NCI-H345 treated with DMSO at 0.1 percent for 48 hours (cell line): ENCODE results near the gene B3GNT7.

Experiments used
- DNase-seq: peaks from one replicate; lab custom pipeline; 2025; ENCODE audit not compliant: unreplicated experiment; lab: John Stamatoyannopoulos, UW

Gene B3GNT7

DNA sequence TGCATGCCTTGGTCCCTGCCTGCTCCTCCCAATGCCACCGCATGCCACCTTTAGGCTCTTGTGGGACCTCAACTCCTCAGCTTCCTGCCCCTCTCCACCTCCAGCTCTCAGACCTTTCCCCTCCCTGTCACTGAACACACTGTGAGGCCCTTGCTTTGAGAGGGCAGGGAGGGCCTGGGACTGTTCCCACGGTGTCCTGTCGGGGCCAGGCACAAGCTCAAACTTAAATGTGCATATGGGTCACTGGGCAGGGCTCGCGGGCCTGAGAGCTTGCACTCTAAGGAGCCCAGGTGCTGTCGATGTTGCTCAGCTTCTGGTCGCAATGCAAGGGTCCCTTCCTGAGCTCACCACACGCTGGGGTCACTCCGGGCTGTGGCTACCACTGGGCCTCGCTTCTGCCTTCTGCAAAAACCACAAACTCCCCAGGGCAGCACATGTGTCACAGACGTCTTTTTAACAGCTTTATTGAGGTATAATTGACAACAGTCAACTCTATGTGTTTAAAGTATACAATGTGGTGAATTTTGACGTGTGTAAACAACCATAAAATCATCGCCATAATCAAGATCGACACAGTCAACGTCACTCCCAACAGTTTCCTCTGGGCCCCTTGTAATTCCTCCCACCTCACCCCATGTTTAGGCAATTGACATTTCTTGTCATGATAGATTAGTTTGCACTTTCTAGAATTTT lies 11.9 kb upstream of the B3GNT7 start:
- no peak for DNase-seq

DNA sequence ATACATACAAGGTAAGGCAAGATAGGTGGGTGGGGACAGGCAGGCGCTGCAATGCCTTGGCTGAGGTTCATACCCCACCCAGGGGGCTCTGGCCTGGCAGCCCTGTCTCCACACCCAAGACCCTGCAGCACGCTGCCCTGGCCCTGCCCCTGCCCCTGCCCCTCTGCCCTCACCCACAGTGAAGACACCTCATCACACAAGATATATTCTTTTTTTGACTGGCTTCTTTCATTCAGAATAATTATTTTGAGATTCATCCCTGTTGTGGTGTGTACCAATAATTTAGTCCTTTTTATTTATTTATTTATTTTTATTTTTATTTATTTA lies 11.4 kb upstream of the B3GNT7 start:
- DNase-seq, result no peak

DNA sequence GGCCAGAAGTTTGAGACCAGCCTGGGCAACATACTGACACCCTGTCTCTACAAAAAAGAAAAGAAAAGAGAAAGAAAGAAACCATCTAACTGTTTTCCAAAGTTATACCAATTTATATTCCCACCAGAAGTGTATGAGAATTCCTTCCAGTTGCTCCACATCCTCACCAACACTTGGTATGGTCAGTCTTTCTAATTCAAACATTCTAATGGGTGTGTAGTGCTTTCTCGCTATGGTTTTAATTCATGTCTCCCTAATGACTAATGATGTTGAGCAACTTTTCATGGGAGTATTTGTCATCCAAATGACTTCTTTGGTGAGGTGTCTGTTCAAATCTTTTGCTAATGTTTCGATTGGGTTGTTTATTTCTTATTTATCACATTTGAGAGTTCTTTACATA lies 10.5 kb upstream of the B3GNT7 start:
- no peak for DNase-seq

DNA sequence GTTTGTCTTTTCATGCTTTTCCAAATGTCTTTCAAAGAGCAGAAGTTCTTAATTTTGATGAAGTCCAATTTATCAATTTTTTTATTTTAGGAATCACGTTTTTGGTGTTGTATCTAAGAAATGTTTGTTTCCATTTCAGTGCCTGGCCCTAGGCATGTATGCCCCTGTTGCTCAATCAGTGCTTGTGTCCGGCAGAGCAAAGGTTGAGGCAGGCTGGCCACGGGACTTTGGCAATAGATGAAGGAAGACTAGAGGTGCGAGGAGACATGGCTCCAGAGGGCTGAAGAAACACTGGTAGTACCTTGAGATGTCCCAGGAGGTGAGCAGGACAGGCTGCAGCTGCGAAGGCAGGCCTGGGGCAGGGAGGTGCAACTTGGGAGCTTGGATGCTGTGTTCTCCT lies 10.1 kb upstream of the B3GNT7 start:
- no peak for DNase-seq

DNA sequence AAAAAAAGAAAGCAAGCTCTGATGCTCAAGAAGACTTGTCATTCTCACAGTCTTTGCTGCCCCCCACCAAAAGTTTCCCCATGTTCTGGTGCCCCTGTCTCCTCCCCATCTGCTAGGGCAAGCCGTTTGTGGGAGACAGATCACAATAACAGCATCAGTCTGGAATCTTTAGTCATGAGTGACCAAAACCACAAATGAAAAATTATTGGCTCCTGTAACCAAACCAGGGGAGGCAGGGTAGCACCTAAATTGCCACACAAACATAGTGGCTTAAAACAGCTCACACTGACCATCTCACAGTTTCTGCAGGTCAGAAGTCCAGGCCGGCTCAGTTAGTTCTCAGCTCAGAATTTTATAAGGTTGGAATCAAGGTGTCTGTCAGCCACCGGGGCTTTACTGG lies 9.1 kb upstream of the B3GNT7 start:
- no peak for DNase-seq

DNA sequence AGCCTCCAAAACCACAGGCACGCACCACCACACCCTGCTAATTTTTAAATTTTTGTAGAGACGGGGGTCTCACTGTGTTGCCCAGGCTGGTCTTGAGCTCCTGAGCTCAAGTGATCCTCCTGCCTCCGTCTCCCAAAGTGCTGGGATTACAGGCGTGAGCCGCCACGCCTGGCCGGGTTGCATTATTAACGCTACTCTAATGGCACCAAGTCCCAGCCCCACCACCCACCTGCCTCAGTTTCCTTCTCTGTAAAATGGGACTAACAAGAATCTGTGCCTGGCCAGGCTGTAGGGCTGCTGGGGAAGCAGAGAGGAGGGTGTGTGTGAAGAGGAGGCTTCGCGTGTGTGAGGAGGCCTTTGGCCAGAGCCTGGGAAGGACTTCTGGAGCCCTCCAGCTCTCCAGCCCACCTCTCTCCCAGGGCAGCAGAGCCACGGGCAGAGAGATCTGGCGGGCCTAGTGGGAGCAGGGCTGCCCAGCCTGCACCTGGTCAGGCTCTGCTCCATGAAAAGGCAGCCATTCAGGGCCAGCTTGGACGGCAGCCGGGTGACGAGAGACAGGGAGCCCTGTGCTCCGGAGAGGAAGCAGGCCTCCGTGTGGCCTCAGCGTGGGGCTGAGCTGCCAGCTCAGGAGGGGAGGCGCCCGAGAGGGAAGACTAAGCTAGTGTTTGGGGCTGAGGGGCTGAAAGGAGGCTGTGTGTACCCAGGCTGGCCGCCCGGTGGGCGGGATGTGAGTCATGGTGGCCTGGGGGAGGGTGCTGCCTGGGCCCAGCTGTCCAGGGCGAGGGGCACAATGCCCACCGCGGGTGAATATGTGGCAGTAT lies 7.4 kb upstream of the B3GNT7 start:
- DNase-seq, result no peak

DNA sequence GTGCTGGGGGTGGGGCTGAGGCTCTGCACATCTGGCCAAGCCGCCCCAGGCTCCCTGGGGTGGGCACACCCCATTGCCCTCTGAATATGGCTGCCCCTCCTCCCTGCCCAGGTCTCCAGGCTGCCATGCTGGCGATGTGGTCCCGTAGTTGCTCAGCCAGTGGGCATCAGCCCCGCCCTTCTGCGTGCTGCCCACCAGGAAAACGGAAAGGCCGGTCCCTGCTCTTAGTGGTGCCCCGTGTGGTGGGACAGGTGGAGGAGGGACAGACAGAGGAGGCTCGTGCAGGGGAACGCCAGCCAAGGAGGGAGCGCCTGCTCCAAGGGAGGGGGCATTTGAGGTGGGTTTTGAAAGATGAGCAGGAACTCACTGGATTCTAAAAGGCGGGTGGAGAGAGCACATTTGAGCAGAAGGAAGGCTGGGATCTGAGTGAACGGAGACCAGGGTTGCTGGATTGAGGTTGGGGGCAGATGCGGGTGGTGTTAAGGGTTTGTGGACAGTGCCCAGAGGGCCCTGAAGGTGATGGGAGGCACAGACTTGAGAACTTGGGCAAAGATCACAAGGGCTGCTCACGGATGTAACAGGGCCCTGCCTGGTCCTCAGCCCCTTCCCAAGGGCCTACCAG lies 6.7 kb upstream of the B3GNT7 start:
- DNase-seq, result no peak

DNA sequence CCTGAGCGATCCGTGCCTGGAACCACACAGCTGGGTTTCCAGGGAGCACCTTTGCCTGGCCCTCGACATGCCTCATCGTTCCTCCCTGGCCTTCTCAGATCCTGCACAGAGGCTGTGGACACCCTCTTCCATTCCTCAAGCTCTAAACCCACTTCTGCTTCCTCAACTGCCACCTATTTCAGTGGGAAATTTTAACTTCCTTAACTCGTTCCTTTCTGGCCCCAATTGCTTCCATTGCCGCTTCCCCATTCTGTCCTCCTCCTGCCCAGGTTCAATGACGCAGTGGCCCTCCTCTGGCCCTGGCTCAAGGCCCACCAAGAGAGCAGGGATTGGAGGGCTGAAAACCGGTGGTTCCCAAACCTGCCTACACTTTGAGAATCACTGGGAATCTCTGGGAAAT lies 4.8 kb upstream of the B3GNT7 start:
- no peak for DNase-seq

DNA sequence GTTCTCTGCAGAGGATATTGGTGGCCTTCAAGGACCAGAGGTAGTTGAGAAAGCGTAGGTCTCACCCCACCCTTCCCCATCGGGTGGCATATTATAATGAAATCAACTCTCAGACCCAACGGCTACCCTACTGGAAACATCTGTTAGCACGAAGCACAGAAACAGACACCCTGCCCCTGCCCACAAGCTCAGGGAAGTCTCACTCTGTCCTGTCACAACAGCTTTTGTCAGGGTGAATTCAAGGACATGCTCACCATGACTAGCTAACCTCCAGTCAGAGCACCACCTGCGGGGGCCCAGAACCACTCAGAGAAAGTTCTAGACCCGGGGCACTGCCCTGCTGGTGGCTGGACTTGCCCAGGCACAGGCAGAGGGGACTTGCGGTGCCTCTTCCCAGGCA lies 3.5 kb upstream of the B3GNT7 start:
- DNase-seq, result no peak

DNA sequence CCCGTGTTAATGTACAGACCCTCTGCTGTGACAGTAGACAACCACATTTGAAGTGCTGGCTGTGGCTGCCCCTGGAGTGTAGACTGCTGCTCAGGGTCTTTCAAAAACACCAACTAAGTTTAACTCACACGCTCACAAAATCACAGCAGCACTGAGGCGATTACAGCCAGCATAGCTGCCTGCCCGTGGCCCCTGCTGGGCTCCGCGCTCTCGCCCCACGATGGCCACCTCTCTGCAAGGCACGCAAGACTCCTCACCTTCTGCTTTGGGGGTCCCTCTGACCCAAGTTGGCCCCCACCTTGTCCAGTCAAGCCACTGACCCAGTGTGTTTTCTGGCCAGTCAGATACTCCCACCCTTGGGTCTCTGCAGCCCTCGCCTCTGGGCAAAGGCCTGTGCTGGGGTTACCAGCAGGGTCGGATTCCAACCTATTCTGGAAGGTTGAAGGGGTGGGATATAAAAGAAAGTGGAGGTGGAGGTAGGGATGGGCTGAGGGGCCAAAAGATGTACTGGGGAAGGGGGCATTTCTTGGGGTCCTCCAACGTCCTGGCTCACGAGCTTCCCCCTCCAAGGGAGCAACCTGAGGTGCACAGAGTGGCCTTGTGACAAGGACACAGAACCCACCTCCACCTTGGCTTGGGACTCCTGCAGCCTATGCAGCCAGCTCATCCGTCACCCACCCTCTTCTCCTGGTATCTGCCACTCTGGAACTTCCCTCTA lies 2.9 kb upstream of the B3GNT7 start:
- DNase-seq, result no peak

DNA sequence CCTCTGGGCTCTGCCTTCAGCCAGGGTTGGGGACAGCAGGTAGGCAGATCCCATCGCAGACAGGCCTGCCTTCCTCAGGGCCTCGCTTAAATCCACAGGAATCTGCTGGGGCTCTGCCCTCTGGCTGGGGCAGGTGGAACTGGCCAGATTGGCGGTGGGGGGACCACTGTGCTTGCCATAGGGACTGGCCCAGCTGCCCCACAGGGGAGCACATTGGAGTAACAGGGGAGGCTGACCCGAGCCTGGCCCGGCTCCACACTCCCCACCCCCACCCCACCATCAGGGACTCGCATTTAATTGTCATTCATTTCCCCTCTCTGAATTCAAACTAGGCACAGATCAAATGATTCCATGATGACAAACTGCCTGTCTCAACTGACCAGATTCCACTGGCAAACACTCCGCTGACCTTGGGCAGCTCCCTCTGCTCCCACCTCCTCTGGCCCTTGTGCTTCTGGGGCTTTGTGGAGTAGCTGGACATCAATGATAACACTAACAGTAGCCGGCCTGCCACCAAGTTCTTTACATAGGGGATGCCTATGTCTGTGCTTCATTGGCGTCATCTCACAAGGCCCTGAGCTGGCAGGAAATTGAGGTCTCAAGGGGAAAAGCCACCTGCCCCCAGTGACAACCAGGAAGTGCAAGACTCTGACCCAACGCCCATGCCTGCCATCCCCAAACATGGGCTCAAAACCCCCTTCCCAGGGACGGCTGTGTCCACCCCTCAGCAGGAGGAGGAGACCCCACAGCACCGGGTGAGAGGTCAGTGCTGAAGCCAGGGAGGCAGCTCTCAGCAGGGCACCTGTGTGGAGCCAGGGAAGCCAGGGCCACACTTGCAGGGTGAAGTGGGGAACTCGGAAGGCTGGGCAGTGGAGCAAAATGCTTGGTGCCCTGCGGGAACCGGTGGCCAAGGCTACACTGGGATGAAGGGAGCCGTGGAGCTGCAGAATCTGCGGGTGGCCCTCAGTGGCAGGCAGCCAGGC lies 2.1 kb upstream of the B3GNT7 start:
- DNase-seq, result no peak

DNA sequence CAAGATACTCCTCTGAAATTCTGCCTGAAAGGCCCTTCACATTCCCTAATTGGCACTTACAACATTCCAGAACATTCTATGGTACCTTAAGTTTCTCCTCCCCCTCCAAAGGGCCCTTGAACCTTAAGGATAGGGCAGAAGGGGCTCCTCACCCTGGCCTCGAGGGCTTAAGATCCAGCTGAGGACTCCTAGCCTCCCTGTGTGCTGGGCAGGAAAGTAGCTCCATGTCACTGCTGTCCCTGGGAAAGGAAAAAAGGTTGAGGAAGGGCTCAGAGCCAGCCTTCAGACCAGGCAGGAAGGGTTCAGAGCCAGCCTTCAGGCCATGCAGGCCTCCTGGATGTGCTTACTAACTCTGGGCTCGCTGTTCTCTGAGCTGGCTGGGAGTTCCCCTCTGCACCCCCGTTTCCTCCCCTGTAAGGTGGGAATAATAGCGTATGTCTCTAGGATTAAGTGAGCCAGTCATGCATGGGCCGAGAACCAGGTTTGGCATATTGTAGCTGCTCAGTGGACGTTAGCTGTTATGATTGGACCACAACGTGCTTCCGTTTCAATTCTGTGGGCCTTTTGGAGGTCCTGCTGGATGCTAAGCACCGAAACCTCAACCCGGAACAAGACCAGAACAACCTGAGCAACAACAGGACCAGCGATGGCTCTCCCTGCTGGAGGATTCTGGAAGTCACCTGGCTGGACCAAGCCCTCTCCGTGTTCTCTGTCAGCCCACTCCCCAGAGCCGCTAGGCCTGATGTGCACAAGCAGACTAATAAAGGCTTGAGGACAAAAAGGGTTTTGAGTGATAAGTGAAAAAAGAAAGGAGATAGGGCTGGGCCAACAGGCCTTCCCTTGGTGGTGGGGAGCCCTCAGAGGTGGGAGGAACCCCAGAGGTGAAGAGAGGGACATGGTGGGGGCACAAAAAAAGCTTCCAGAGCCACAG lies 1.0 kb upstream of the B3GNT7 start:
- DNase-seq, result no peak

DNA sequence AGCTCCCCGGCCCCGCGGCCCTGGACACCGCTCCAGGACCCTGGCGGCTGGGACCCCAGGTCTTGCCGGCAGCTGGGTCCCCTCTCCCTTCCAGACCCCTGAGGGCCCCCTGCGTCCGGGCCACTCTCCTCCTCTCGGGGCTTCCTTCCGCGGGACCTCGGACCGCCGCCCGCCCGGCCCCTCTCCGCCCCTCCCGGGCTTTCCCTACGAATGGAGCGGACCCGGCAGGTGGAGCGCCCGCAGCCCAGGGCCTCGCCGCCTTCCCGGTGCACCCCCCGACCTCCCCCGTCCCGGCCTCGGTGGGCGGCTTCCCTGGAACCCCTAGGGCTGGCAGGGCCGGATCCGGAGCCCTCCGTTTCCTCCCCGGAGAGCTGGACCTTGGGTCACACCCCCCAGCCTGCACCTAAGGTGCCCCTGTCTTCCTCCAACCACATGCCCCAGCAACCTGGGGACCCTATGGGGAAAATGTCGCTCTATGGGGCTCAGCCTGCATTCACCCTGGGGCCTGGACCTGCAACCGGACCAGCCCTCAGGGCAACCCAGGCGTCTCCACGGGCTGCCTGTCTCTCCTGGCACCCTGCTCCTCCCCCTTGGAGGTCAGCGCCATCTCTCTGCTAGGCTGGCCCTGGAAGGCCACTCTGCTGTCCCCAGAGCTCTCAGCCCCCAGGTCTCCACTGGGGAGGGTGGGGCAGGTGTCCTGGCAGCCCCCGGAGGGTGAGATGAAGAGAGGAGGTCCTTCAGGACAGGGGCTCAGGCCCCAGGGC lies 730 bp downstream of the B3GNT7 start:
- no peak for DNase-seq

DNA sequence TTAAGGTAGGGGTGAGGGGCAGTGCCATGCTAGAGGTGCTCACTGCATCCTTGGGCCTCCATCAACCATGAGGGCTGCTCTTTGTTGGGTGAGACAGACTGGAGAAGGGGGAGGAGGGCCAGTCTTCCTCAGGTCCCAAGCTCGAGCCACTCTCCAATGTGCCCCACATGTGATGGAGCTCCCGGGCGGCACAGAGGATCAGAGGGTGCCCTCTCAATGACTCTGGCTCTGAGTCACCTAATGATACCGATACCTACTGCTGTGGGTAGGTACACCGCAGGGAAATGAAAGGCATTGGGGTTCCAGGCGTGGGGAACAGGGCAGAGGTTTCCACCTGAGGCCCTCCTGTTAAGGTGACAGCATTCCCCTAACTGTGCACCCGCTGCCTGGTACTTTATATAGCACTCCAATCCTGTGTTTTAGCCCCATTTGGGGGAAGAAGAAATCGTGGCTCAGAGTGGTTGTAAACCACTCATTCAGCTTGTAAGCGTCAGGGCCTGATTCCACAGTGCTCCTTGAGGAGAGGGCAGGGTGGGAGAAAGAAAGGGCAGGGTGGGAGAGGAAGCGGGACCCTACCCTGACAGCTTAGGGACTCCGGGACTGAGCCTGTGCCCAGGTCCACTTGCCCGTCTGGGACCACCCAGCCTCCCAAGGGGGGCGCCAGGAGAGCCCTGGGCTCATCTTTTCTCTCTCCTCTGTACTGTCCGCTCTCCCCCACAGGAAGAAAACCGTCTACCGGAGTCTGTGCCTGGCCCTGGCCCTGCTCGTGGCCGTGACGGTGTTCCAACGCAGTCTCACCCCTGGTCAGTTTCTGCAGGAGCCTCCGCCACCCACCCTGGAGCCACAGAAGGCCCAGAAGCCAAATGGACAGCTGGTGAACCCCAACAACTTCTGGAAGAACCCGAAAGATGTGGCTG lies 1.8 kb downstream of the B3GNT7 start:
- no peak for DNase-seq

DNA sequence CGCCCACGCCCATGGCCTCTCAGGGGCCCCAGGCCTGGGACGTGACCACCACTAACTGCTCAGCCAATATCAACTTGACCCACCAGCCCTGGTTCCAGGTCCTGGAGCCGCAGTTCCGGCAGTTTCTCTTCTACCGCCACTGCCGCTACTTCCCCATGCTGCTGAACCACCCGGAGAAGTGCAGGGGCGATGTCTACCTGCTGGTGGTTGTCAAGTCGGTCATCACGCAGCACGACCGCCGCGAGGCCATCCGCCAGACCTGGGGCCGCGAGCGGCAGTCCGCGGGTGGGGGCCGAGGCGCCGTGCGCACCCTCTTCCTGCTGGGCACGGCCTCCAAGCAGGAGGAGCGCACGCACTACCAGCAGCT lies 2.4 kb downstream of the B3GNT7 start:
- no peak for DNase-seq

DNA sequence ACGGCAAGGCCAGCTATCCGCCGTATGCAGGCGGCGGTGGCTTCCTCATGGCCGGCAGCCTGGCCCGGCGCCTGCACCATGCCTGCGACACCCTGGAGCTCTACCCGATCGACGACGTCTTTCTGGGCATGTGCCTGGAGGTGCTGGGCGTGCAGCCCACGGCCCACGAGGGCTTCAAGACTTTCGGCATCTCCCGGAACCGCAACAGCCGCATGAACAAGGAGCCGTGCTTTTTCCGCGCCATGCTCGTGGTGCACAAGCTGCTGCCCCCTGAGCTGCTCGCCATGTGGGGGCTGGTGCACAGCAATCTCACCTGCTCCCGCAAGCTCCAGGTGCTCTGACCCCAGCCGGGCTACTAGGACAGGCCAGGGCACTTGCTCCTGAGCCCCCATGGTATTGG lies 3.1 kb downstream of the B3GNT7 start:
- no peak for DNase-seq

DNA sequence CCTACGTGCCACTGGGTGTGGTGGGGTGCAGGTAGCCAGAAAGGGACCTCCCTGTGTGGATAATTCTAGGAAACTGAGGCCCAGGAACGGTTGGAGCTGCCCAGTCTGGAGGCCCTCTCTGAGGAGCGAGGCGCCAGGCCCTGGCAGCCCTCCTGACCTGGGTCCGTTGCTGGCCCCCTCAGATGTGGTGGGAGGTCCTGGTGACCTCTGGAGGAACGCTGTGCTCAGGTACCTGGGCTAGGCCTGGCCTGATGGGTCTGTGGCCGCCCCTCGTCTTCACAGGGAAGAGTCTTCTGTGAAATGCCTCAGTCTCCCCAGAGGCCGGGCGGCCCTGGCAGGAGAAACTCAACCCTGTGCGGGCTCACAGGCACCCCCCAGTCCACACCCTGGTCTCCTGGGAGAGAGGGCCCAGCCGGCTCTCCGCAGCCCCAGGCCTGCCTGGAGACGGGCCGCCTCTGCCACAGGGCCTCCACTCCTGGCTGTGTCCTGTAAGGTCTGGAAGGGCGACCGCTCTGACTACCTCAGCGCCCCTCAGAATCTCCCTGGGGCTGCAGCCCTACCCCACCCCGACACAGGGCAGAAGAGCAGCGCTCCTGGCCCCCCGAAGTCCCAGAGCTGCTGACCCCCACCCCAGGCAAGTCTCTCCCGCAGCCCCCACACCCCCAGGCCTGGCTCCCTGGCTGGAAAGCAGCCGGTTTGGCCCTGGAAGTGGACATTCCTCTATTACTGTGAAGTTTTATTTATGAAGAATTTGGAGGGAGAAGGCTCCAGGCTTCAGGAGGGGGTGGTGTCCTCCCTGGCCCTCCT lies 3.7 kb downstream of the B3GNT7 start:
- DNase-seq, result no peak
